Activated CD8-positive, alpha-beta memory T cell treated with anti-CD3 and anti-CD28 coated beads, Interleukin-2, amount 50 U/mL, for 1 hour (primary cell): ENCODE data around the gene NACA2.

Experiments
- DNase-seq: peaks from one replicate; pipeline ENCODE4 v3.0.0-alpha.2; 2020; ENCODE audit errors: extremely low read depth

Gene NACA2

DNA sequence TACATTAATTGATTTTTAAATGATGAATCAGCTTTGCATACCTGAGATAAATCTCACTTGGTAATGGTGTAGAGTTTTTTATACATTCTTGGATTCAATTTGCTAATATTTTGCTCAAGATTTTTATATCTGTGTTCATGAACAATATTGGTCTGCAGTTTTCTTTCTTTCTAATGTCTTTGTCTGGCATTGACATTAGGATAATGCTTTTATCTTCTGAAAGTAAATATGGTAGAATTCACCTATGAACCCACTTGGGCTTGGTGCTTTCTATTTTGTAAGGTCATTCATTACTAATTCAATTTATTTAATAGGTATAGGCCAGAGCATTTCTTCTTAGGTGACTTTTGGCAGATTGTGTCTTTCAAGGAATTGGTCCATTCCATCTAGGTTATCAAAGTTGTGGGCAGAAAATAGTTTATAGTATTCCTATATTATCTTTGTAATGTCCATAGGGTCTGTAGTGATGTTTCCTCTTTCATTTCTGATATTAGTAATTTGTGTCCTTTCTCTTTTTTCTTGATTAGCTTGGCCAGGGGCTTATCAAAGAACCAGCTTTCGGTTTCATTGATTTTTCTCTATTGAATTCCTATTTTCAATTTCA lies 45.6 kb downstream of the NACA2 start:
- no peak for DNase-seq

DNA sequence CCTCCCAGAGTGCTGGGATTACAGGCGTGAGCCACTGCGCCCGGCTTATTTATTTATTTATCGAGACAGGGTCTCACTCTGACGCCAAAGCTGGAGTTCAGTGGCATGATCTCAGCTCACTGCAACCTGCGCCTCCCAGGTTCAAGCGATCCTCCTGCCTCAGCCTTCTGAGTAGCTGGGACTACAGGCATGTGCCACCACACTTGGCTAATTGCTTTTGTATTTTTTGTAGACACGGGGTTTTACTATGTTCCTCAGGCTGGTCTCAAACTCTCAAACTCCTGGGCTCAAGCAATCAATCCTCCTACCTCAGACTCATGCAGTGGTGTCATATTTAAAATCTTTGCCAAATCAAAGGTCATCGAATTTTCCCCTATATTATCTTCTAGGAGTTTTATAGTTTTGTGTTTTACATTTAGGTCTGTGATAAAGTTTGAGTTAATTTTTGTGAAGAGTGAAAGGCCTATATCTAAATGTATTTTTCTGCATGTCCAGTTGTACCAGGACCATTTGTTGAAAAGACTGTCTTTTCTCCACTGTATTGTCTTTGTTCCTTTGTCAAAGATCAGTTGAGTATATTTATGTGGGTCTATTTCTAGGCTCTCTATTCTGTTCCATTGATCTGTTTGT lies 47.1 kb downstream of the NACA2 start:
- no peak for DNase-seq

DNA sequence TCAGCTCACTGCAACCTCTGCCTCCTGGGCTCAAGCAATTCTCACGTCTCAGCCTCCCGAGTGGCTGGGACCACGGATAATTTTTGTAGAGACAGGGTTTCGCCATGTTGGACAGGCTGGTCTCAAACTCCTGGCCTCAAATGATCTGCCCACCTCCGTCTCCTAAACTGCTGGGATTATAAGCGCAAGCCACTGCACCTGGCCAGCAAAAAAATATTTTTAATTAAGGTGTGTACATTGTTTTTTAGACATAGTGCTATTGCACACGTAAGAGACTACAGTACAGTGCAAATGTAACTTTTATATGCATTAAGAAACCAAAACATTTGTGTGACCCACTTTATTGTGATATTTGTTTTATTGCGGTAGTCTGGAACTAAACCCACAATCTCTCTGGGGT lies 49.0 kb downstream of the NACA2 start:
- DNase-seq, result no peak

DNA sequence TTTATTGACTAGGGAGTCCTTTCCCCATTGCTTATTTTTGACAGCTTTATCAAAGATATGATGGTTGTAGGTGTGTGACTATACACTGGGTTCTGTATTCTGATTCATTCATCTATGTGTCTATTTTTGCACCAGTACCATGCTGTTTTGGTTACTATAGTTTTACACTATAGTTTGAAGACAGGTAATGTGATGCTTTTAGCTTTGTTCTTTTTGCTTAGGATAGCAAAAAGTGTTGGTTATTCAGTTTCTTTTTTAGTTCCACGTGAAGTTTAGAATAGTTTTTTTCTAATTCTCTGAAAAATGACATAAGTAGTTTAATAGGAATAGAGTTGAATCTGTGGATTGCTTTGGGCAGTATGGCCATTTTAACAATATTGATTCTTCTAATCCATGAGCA lies 50.1 kb downstream of the NACA2 start:
- no peak for DNase-seq
